GM12874 (cell line): ENCODE data around the gene NPPA.

Experiments used
- TF ChIP-seq, protein P1 (sequence below): IDR thresholded peaks from 2 replicates; pipeline ENCODE4 v1.5.1; 2011; ENCODE audit warnings: low read depth, mild to moderate bottlenecking, control low read depth, low read length, moderate library complexity; ENCODE audit not compliant: insufficient read depth

Gene NPPA

DNA sequence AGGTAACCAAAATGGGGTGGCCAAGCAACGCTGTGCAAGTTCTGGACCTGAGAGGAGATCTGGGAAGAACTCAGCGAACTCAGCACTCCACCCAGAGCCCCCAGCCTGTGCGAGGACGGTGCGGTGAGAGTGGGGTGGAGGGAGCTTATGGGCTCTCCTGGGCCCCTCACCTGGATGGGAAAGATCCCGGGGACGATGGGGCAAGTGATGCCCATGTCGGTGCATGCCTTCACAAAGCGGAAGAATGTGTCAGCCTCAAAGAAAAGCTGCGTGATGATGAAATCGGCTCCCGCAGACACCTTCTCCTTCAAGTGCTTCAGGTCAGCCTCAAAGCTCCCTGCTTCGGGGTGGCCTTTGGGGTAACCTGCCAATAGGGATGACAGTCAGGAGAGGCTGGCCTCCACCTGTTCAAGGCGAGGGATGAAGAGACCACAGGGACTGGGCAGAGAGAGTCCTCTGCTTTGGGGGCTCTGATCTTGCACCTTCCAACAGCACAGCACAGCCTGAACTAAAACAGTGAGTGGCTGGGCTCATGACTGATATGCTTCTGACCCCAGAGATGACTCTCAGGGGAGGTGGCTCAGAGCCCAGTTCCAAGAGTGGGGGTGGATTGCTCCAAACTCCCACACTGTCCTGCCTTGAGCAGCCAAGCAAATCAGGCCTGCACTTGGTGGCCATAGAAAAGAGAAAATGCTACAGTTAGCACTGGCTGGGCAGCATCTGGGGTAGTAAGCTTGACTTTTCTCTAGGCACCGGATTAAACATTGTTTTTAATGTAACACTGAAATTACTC is 51.4 kb downstream of the NPPA start:
- TF ChIP-seq, protein P1, sequence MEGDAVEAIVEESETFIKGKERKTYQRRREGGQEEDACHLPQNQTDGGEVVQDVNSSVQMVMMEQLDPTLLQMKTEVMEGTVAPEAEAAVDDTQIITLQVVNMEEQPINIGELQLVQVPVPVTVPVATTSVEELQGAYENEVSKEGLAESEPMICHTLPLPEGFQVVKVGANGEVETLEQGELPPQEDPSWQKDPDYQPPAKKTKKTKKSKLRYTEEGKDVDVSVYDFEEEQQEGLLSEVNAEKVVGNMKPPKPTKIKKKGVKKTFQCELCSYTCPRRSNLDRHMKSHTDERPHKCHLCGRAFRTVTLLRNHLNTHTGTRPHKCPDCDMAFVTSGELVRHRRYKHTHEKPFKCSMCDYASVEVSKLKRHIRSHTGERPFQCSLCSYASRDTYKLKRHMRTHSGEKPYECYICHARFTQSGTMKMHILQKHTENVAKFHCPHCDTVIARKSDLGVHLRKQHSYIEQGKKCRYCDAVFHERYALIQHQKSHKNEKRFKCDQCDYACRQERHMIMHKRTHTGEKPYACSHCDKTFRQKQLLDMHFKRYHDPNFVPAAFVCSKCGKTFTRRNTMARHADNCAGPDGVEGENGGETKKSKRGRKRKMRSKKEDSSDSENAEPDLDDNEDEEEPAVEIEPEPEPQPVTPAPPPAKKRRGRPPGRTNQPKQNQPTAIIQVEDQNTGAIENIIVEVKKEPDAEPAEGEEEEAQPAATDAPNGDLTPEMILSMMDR, result no peak
